Sigmoid colon (tissue), 3 donors: Measurements from ENCODE around the gene BCAS4.

Experiments used
- POLR2A ChIP-seq, 2 donors: fragments of 450-650 bp; IDR thresholded peaks; one replicate each; pipeline ENCODE4 v1.6.1; 2016; ENCODE audit warnings: antibody characterized with exemption in 2 of 2, mild to moderate bottlenecking in 2 of 2, moderate library complexity in 2 of 2
- TF ChIP-seq, protein P1 (sequence below), 4 experiments: fragments of 450-650 bp in 3 of 4; fragments of 200-600 bp in 1 of 4; IDR thresholded peaks; one replicate each; pipeline ENCODE4 v1.5.1; 2016 to 2019; ENCODE audit warnings: antibody characterized with exemption in 4 of 4, mild to moderate bottlenecking in 3 of 4, moderate library complexity in 2 of 4

DNA sequence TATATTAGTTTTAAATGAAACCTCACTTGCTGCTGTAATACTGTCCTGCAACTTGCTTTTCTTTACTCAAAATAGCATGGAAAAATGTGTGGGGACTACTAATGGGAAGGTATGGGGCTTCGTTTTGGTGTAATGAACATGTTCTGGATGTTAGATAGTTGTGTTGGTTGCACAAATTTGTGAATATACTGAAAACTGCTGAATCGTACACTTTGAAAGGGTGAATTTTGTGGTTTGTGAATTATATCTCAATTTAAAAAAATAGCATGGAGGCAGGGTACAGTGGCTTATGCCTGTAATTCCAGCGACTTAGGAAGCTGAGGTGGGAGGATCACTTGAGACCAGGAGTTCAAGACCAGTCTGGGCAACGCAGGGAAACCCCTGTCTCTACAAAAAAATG lies 2.3 kb downstream of the BCAS4 start:
- TF ChIP-seq POLR2A (IDR thresholded peaks at IDR 0.05), result no peak
- TF ChIP-seq, protein P1, sequence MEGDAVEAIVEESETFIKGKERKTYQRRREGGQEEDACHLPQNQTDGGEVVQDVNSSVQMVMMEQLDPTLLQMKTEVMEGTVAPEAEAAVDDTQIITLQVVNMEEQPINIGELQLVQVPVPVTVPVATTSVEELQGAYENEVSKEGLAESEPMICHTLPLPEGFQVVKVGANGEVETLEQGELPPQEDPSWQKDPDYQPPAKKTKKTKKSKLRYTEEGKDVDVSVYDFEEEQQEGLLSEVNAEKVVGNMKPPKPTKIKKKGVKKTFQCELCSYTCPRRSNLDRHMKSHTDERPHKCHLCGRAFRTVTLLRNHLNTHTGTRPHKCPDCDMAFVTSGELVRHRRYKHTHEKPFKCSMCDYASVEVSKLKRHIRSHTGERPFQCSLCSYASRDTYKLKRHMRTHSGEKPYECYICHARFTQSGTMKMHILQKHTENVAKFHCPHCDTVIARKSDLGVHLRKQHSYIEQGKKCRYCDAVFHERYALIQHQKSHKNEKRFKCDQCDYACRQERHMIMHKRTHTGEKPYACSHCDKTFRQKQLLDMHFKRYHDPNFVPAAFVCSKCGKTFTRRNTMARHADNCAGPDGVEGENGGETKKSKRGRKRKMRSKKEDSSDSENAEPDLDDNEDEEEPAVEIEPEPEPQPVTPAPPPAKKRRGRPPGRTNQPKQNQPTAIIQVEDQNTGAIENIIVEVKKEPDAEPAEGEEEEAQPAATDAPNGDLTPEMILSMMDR (IDR thresholded peaks at IDR 0.05), result no peak
